ENCODE data around the gene PRKCH.

GRCh38 chr14:61451891-61452400, 130.6 kb downstream of the PRKCH start:
- TF ChIP-seq CTCF (IDR thresholded peaks at IDR 0.05): no peak
- no peak for TF ChIP-seq POLR2A (IDR thresholded peaks at IDR 0.05)
